ELF-1 (cell line): ENCODE data around the gene HLA-DQA2.
A peak's percentile ranks its signal among the peaks of the same experiment; 100 is the strongest.
"Not testable (repeated sequence)": the region's sequence is repeated elsewhere in the genome, so short reads cannot be mapped to it uniquely, and the experiment has no call there.

ENCODE experiments used
- DNase-seq: peaks from one replicate; pipeline ENCODE4 v3.0.0-alpha.2; 2016; ENCODE audit warnings: low read depth, low spot score

Gene HLA-DQA2

DNA sequence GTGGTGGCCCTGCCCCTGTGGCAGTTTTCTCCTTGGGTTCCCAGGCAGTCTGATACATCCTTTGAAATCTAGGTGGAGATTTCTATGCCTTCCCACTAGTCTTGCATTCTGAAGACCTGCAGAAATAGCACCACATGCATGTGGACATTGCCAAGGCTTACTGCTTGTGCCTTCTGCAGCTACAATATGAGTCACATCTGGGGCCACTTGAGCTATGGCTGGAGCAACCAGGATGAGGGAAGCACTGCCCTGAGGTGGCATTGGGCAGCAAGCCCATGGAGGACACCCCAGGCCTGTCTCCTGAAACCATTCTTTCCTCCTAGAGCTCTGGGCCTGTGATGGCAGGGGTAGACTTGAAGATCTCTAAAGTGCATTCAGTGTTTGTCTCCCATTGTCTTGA lies 37.8 kb downstream of the HLA-DQA2 start:
- no peak for DNase-seq

GRCh38 chr6:32782923-32783322 lies 41.7 kb downstream of the HLA-DQA2 start:
- DNase-seq = not testable (repeated sequence)

- DNase-seq = peak; percentile 63
Measured at GRCh38 chr6:32785781-32786533, 44.8 kb downstream of the HLA-DQA2 start.

DNA sequence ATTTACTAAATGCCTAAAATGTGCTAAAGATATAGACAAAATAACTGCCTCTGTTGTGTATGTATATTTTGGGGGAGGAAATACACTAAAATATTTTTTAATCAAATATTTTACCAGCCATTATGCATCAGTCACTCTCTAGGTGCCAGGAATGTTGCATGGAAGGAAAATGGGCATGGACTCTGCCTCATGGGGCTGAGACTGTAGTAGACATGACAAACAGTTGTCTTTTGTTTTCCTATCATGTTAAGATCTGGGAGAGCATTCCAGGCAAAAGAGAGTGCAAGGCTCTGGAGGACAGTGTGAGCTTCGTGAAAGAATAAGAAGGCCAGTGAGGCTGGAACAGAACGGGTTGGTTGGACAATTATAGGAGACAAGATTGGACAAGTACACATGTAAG lies 49.1 kb downstream of the HLA-DQA2 start:
- peak; percentile 5 for DNase-seq

- DNase-seq = no peak
Measured at GRCh38 chr6:32792901-32793435, 51.8 kb downstream of the HLA-DQA2 start.

DNA sequence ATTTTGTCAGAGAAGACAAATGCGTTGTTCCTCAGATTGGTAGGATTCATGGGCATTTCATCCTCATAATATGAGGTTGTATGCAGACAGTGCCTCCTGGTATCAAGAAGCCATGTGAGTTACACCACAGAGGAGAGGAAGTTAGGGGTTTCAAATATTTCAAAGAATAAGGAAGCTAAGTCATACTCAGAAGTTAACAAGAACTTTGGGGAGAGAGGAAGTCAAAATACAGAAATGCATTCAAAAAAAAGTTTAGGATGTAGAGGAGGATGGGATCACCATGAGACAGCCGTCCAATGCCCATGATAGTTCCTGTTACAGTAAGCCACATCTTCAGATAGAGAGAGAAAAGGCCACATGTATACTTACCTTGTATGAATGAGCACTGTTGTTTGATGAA lies 53.3 kb downstream of the HLA-DQA2 start:
- no peak for DNase-seq
